ENCODE measurements around the gene GRB2.

The GRB2 gene

GRCh38 chr17:75402026-75402425 is 3.5 kb downstream of the GRB2 start:
- H3K4me3 ChIP-seq (ENCODE audit: insufficient read depth, low read depth, low read length, poor library complexity, severe bottlenecking) = no peak overlapping the region
- peak overlapping the region; percentile 23 for H3K27ac ChIP-seq (ENCODE audit: insufficient read depth, low read length, poor library complexity, severe bottlenecking)
- no peaks in the 10 kb centered on the region for H3K36me3 ChIP-seq (ENCODE audit: control insufficient read depth, insufficient read depth, low read length)
- H3K4me1 ChIP-seq (ENCODE audit: control insufficient read depth, insufficient read depth, low read length, poor library complexity, severe bottlenecking) = peaks cover 36% of the 10 kb centered on the region
- no peak for DNase-seq
- no peaks in the 10 kb centered on the region for H3K9me3 ChIP-seq (ENCODE audit: control insufficient read depth, low read length)
- H3K27me3 ChIP-seq (replicated peaks; ENCODE audit: control insufficient read depth, insufficient read depth, low read length, poor library complexity, severe bottlenecking) = no peaks in the 10 kb centered on the region

GRCh38 chr17:75400326-75400939 is 5.0 kb downstream of the GRB2 start:
- H3K4me1 ChIP-seq (ENCODE audit: control insufficient read depth, insufficient read depth, low read length, poor library complexity, severe bottlenecking) = peaks cover 30% of the 10 kb centered on the region
- no peaks in the 10 kb centered on the region for H3K27me3 ChIP-seq (replicated peaks; ENCODE audit: control insufficient read depth, insufficient read depth, low read length, poor library complexity, severe bottlenecking)
- no peak overlapping the region for H3K4me3 ChIP-seq (ENCODE audit: insufficient read depth, low read depth, low read length, poor library complexity, severe bottlenecking)
- no peak overlapping the region for H3K27ac ChIP-seq (ENCODE audit: insufficient read depth, low read length, poor library complexity, severe bottlenecking)
- DNase-seq = no peak
- H3K36me3 ChIP-seq (ENCODE audit: control insufficient read depth, insufficient read depth, low read length) = no peaks in the 10 kb centered on the region
- no peaks in the 10 kb centered on the region for H3K9me3 ChIP-seq (ENCODE audit: control insufficient read depth, low read length)

- Histone ChIP-seq H3K4me1 (ENCODE audit: control insufficient read depth, insufficient read depth, low read length, poor library complexity, severe bottlenecking) (peaks cover 31% of the 10 kb centered on the region), H3K9me3 (ENCODE audit: control insufficient read depth, low read length) (no peaks in the 10 kb centered on the region), H3K27ac (ENCODE audit: insufficient read depth, low read length, poor library complexity, severe bottlenecking) (no peak overlapping the region), H3K27me3 (replicated peaks; ENCODE audit: control insufficient read depth, insufficient read depth, low read length, poor library complexity, severe bottlenecking) (no peaks in the 10 kb centered on the region), H3K4me3 (ENCODE audit: insufficient read depth, low read depth, low read length, poor library complexity, severe bottlenecking) (no peak overlapping the region), H3K36me3 (ENCODE audit: control insufficient read depth, insufficient read depth, low read length) (no peaks in the 10 kb centered on the region)
- no peak for DNase-seq
Measured at GRCh38 chr17:75398279-75398678, 7.2 kb downstream of the GRB2 start.

- peaks cover 24% of the 10 kb centered on the region for H3K4me1 ChIP-seq (ENCODE audit: control insufficient read depth, insufficient read depth, low read length, poor library complexity, severe bottlenecking)
- no peak overlapping the region for H3K4me3 ChIP-seq (ENCODE audit: insufficient read depth, low read depth, low read length, poor library complexity, severe bottlenecking)
- H3K9me3 ChIP-seq (ENCODE audit: control insufficient read depth, low read length) = no peaks in the 10 kb centered on the region
- H3K27ac ChIP-seq (ENCODE audit: insufficient read depth, low read length, poor library complexity, severe bottlenecking) = no peak overlapping the region
- peaks cover 2% of the 10 kb centered on the region for H3K36me3 ChIP-seq (ENCODE audit: control insufficient read depth, insufficient read depth, low read length)
- no peak for DNase-seq
- H3K27me3 ChIP-seq (replicated peaks; ENCODE audit: control insufficient read depth, insufficient read depth, low read length, poor library complexity, severe bottlenecking) = no peaks in the 10 kb centered on the region
Measured at GRCh38 chr17:75397217-75397616, 8.3 kb downstream of the GRB2 start.

- H3K9me3 ChIP-seq (ENCODE audit: control insufficient read depth, low read length) = no peaks in the 10 kb centered on the region
- peaks cover 20% of the 10 kb centered on the region for H3K4me1 ChIP-seq (ENCODE audit: control insufficient read depth, insufficient read depth, low read length, poor library complexity, severe bottlenecking)
- H3K27me3 ChIP-seq (replicated peaks; ENCODE audit: control insufficient read depth, insufficient read depth, low read length, poor library complexity, severe bottlenecking) = no peaks in the 10 kb centered on the region
- DNase-seq = no peak
- no peak overlapping the region for H3K27ac ChIP-seq (ENCODE audit: insufficient read depth, low read length, poor library complexity, severe bottlenecking)
- peaks cover 6% of the 10 kb centered on the region for H3K36me3 ChIP-seq (ENCODE audit: control insufficient read depth, insufficient read depth, low read length)
- H3K4me3 ChIP-seq (ENCODE audit: insufficient read depth, low read depth, low read length, poor library complexity, severe bottlenecking) = no peak overlapping the region
Measured at GRCh38 chr17:75396796-75397195, 8.7 kb downstream of the GRB2 start.

GRCh38 chr17:75396025-75396424 is 9.5 kb downstream of the GRB2 start:
- no peak for DNase-seq
- H3K4me3 ChIP-seq (ENCODE audit: insufficient read depth, low read depth, low read length, poor library complexity, severe bottlenecking) = no peak overlapping the region
- H3K36me3 ChIP-seq (ENCODE audit: control insufficient read depth, insufficient read depth, low read length) = peaks cover 8% of the 10 kb centered on the region
- H3K27ac ChIP-seq (ENCODE audit: insufficient read depth, low read length, poor library complexity, severe bottlenecking) = no peak overlapping the region
- H3K4me1 ChIP-seq (ENCODE audit: control insufficient read depth, insufficient read depth, low read length, poor library complexity, severe bottlenecking) = peaks cover 16% of the 10 kb centered on the region
- H3K27me3 ChIP-seq (replicated peaks; ENCODE audit: control insufficient read depth, insufficient read depth, low read length, poor library complexity, severe bottlenecking) = no peaks in the 10 kb centered on the region
- no peaks in the 10 kb centered on the region for H3K9me3 ChIP-seq (ENCODE audit: control insufficient read depth, low read length)

GRCh38 chr17:75394332-75394918 is 11.1 kb downstream of the GRB2 start:
- DNase-seq = no peak
- Histone ChIP-seq H3K4me3 (ENCODE audit: insufficient read depth, low read depth, low read length, poor library complexity, severe bottlenecking) (peak overlapping the region; percentile 56), H3K9me3 (ENCODE audit: control insufficient read depth, low read length) (no peaks in the 10 kb centered on the region), H3K36me3 (ENCODE audit: control insufficient read depth, insufficient read depth, low read length) (peaks cover 12% of the 10 kb centered on the region), H3K27me3 (replicated peaks; ENCODE audit: control insufficient read depth, insufficient read depth, low read length, poor library complexity, severe bottlenecking) (no peaks in the 10 kb centered on the region), H3K4me1 (ENCODE audit: control insufficient read depth, insufficient read depth, low read length, poor library complexity, severe bottlenecking) (peaks cover 16% of the 10 kb centered on the region), H3K27ac (ENCODE audit: insufficient read depth, low read length, poor library complexity, severe bottlenecking) (peak overlapping the region; percentile 16)

GRCh38 chr17:75393523-75394331 is 11.8 kb downstream of the GRB2 start:
- Histone ChIP-seq H3K27me3 (replicated peaks; ENCODE audit: control insufficient read depth, insufficient read depth, low read length, poor library complexity, severe bottlenecking) (no peaks in the 10 kb centered on the region), H3K4me3 (ENCODE audit: insufficient read depth, low read depth, low read length, poor library complexity, severe bottlenecking) (peak overlapping the region; percentile 56), H3K36me3 (ENCODE audit: control insufficient read depth, insufficient read depth, low read length) (peaks cover 17% of the 10 kb centered on the region), H3K4me1 (ENCODE audit: control insufficient read depth, insufficient read depth, low read length, poor library complexity, severe bottlenecking) (peaks cover 16% of the 10 kb centered on the region), H3K27ac (ENCODE audit: insufficient read depth, low read length, poor library complexity, severe bottlenecking) (peak overlapping the region; percentile 70), H3K9me3 (ENCODE audit: control insufficient read depth, low read length) (no peaks in the 10 kb centered on the region)
- peak; percentile 64 to 75 (median 73) for DNase-seq

GRCh38 chr17:75392559-75392958 is 12.9 kb downstream of the GRB2 start:
- Histone ChIP-seq H3K4me1 (ENCODE audit: control insufficient read depth, insufficient read depth, low read length, poor library complexity, severe bottlenecking) (peaks cover 13% of the 10 kb centered on the region), H3K4me3 (ENCODE audit: insufficient read depth, low read depth, low read length, poor library complexity, severe bottlenecking) (no peak overlapping the region), H3K27ac (ENCODE audit: insufficient read depth, low read length, poor library complexity, severe bottlenecking) (no peak overlapping the region), H3K27me3 (replicated peaks; ENCODE audit: control insufficient read depth, insufficient read depth, low read length, poor library complexity, severe bottlenecking) (no peaks in the 10 kb centered on the region), H3K36me3 (ENCODE audit: control insufficient read depth, insufficient read depth, low read length) (peaks cover 20% of the 10 kb centered on the region), H3K9me3 (ENCODE audit: control insufficient read depth, low read length) (no peaks in the 10 kb centered on the region)
- no peak for DNase-seq

GRCh38 chr17:75390982-75391381 is 14.5 kb downstream of the GRB2 start:
- no peaks in the 10 kb centered on the region for H3K27me3 ChIP-seq (replicated peaks; ENCODE audit: control insufficient read depth, insufficient read depth, low read length, poor library complexity, severe bottlenecking)
- no peak for DNase-seq
- H3K4me1 ChIP-seq (ENCODE audit: control insufficient read depth, insufficient read depth, low read length, poor library complexity, severe bottlenecking) = peaks cover 9% of the 10 kb centered on the region
- no peak overlapping the region for H3K27ac ChIP-seq (ENCODE audit: insufficient read depth, low read length, poor library complexity, severe bottlenecking)
- no peak overlapping the region for H3K4me3 ChIP-seq (ENCODE audit: insufficient read depth, low read depth, low read length, poor library complexity, severe bottlenecking)
- H3K36me3 ChIP-seq (ENCODE audit: control insufficient read depth, insufficient read depth, low read length) = peaks cover 22% of the 10 kb centered on the region
- H3K9me3 ChIP-seq (ENCODE audit: control insufficient read depth, low read length) = no peaks in the 10 kb centered on the region

Measured in effector memory CD4-positive, alpha-beta T cell (primary cell).